B cell (primary cell): Measurements from ENCODE around the gene M1AP. TPM values are rescaled to one million over a fixed set of nuclear protein-coding genes. Genes with fewer than 3 reads are reported as not detected.

Source experiments
- ATAC-seq: fragments of 200-7000 bp; cut with Tn5 transposase; one replicate; pipeline ENCODE4 v1.10.0; 2021; ENCODE audit warnings: low read depth, mild to moderate bottlenecking, moderate number of reproducible peaks, moderate library complexity
- CTCF ChIA-PET: fragments of 350-600 bp; sonication (Branson Sonifier 250); formaldehyde crosslinking; loops from one replicate; lab custom pipeline; 2021; ENCODE audit warnings: antibody characterized with exemption, inconsistent platforms; lab: Charles Lee
- POLR2A ChIA-PET: fragments of 350-600 bp; sonication (Branson Sonifier 250); formaldehyde crosslinking; loops from one replicate; lab custom pipeline; 2021; ENCODE audit warnings: antibody characterized with exemption; lab: Charles Lee
- DNase-seq: peaks from one replicate; pipeline ENCODE4 v3.0.0; 2013
- H2AFZ ChIP-seq: 2 replicates; pipeline ENCODE4 v1.6.1; 2012; ENCODE audit warnings: mild to moderate bottlenecking, low read depth, low read length; ENCODE audit not compliant: insufficient read depth, poor library complexity, severe bottlenecking
- H3K27ac ChIP-seq, 2 donors: 1 replicate in 1 of 2; 2 replicates in 1 of 2; pipeline ENCODE4 v1.5.1; 2012 to 2013; ENCODE audit warnings: low read length in 2 of 2, mild to moderate bottlenecking in 2 of 2, moderate library complexity in 1 of 2
- H3K27me3 ChIP-seq, 4 experiments: fragments of 200-600 bp in 1 of 4; sonication (generic) in 1 of 4; replicated peaks in 1 of 4; 1 replicate in 2 of 4; 2 replicates in 2 of 4; pipeline versions ENCODE4 v1.6.1 to v1.7.0; 2013 to 2016; ENCODE audit warnings: low read length in 3 of 4, mild to moderate bottlenecking in 2 of 4, mixed read lengths in 1 of 4, moderate library complexity in 1 of 4; ENCODE audit not compliant: insufficient read depth in 4 of 4, control insufficient read depth in 3 of 4; ENCODE audit errors: control extremely low read depth in 1 of 4
- H3K36me3 ChIP-seq, 2 experiments: replicated peaks in 1 of 2; 1 replicate in 1 of 2; 2 replicates in 1 of 2; pipeline versions ENCODE4 v1.6.1 to v1.7.1; 2013; ENCODE audit warnings: low read length in 1 of 2; ENCODE audit not compliant: insufficient read depth in 2 of 2, control insufficient read depth in 1 of 2; ENCODE audit errors: control extremely low read depth in 1 of 2, extremely low read depth in 1 of 2
- H3K4me1 ChIP-seq, 2 donors: fragments of 200-600 bp in 1 of 2; sonication (generic) in 1 of 2; 1 replicate in 1 of 2; 2 replicates in 1 of 2; pipeline versions ENCODE4 v1.5.1 to v1.6.1; 2013 to 2017; ENCODE audit warnings: low read length in 2 of 2; ENCODE audit not compliant: control insufficient read depth in 2 of 2, insufficient read depth in 2 of 2
- H3K4me2 ChIP-seq: replicated peaks from 2 replicates; pipeline ENCODE3; 2012; ENCODE audit warnings: mild to moderate bottlenecking, low read depth, low read length; ENCODE audit not compliant: poor library complexity, severe bottlenecking
- H3K4me3 ChIP-seq, 5 experiments: fragments of 200-600 bp in 1 of 5; sonication (generic) in 1 of 5; 1 replicate in 3 of 5; 2 replicates in 2 of 5; pipeline versions ENCODE4 v1.5.1 to v1.7.0; 2011 to 2016; ENCODE audit warnings: low read length in 4 of 5, mild to moderate bottlenecking in 4 of 5, low read depth in 2 of 5, control low read depth in 1 of 5, moderate library complexity in 1 of 5; ENCODE audit not compliant: insufficient read depth in 1 of 5; ENCODE audit errors: control extremely low read depth in 1 of 5, extremely low read depth in 1 of 5
- H3K79me2 ChIP-seq: fragments of 200-600 bp; sonication (generic); one replicate; pipeline ENCODE4 v1.6.0; 2016; ENCODE audit warnings: low read length; ENCODE audit not compliant: control insufficient read depth, insufficient read depth
- H3K9ac ChIP-seq: fragments of 200-600 bp; sonication (generic); 2 replicates; pipeline ENCODE4 v1.6.1; 2017; ENCODE audit warnings: mild to moderate bottlenecking, low read length, moderate library complexity
- H3K9me3 ChIP-seq, 3 donors: one replicate each; pipeline versions ENCODE4 v1.6.1 to v1.7.1; 2013; ENCODE audit warnings: low read length in 2 of 3; ENCODE audit not compliant: control insufficient read depth in 2 of 3, insufficient read depth in 1 of 3; ENCODE audit errors: control extremely low read depth in 1 of 3
- H4K20me1 ChIP-seq: 2 replicates; pipeline ENCODE4 v1.6.0; 2012; ENCODE audit warnings: mild to moderate bottlenecking, low read length; ENCODE audit not compliant: insufficient read depth, control insufficient read depth, poor library complexity, severe bottlenecking
- H3K27ac Mint-ChIP-seq: one replicate; pipeline ENCODE4 v1.8.0; 2021; ENCODE audit warnings: mixed read lengths
- H3K27me3 Mint-ChIP-seq: one replicate; pipeline ENCODE4 v1.8.0; 2021; ENCODE audit warnings: mixed read lengths
- H3K4me1 Mint-ChIP-seq: one replicate; pipeline ENCODE4 v1.8.0; 2021; ENCODE audit warnings: mixed read lengths
- H3K4me3 Mint-ChIP-seq: one replicate; pipeline ENCODE4 v1.8.0; 2021; ENCODE audit warnings: mixed read lengths
- H3K9me3 Mint-ChIP-seq: one replicate; pipeline ENCODE4 v1.8.0; 2022; ENCODE audit warnings: mixed read lengths; ENCODE audit not compliant: insufficient read depth
- EZH2 ChIP-seq: IDR thresholded peaks from 2 replicates; pipeline ENCODE4 v1.6.1; 2012; ENCODE audit warnings: borderline replicate concordance, low read depth, mild to moderate bottlenecking, moderate library complexity, low read length; ENCODE audit not compliant: insufficient read depth, poor library complexity, severe bottlenecking
- WGBS: methylation state at CpG from one replicate; pipeline ENCODE4 v1.1.5; 2013; ENCODE audit warnings: missing lambda C conversion rate; ENCODE audit not compliant: insufficient coverage; 5-methylcytosine and 5-hydroxymethylcytosine counted together
- intact Hi-C: fragments of 100-400 bp; cut with micrococcal nuclease; formaldehyde crosslinking; loops from one replicate; pipeline ENCODE4 v1.10.0; 2022
- polyA plus RNA-seq: library from polyadenylated mRNA; depleted of rRNA; stranded (reverse); fragments of >200 nt; gene quantifications from 2 replicates; pipeline ENCODE4 v1.2.3, GENCODE V29; 2012
- total RNA-seq, 2 donors: library from RNA; stranded (reverse); fragments of 120-200 nt in 1 of 2; gene quantifications; 1 replicate in 1 of 2; 2 replicates in 1 of 2; pipeline versions ENCODE4 v1.2.3 to v1.2.4, GENCODE V29; 2013 to 2022
- TF ChIP-seq, protein P1 (sequence below): fragments of 200-600 bp; IDR thresholded peaks from one replicate; pipeline ENCODE4 v1.8.0; 2022; ENCODE audit warnings: antibody characterized with exemption, mild to moderate bottlenecking

The M1AP gene
- total and polyA plus RNA-seq, 2 donors (not counting 1 experiment from before 2014, with no cell fraction given): 0.15 TPM; not detected in 1

DNA sequence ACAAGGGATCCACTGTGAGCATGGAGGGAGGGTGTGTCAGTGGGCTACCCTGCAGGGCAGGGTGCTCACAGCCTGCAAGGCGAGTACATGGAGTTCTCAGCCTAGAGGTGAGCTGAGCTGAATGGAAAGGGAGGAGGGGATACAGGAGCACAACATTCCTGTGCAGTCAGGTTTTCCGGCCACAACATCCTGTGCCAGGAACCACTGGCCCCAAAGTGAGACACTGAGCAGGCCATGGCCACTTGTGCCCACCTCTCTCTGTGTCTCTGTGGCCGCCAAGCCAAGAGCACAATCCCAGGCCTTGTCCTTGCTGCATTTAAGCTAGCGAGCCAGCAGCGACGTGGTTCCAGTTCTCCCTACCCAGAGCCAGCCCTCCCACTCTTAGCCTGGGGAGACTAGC, 87.5 kb downstream of the M1AP start:
- DNase-seq (no peak), ATAC-seq (no peak)
- Histone ChIP-seq H3K27ac (no peak overlapping the region), H3K4me1 (peaks cover under 1 to 6% of the 10 kb centered on the region in 2 donors), H3K27me3 (no peaks in the 10 kb centered on the region), H2AFZ (no peak overlapping the region), H3K36me3 (peaks cover 0 to 15% of the 10 kb centered on the region in 2 experiments), H3K4me3 (no peak overlapping the region), H4K20me1 (peaks cover 9% of the 10 kb centered on the region), H3K79me2 (no peaks in the 10 kb centered on the region), H3K9ac (no peak overlapping the region), H3K9me3 (no peaks in the 10 kb centered on the region), H3K4me2 (no peak overlapping the region)
- POLR2A ChIA-PET: interaction anchor here (0.7 kb wide), 1 partner anchor 663 kb away, joined by 3 read pairs; no protein-coding TSS in a partner anchor
- Mint-ChIP-seq H3K27me3 (no peaks in the 10 kb centered on the region), H3K27ac (no peak overlapping the region), H3K9me3 (no peaks in the 10 kb centered on the region), H3K4me1 (peaks cover 3% of the 10 kb centered on the region), H3K4me3 (no peak overlapping the region)
- intact Hi-C loops: no loop called here
- 93% methylated on average over 6 of the region's 6 CpGs for WGBS
- no peak for TF ChIP-seq EZH2
- TF ChIP-seq, protein P1, sequence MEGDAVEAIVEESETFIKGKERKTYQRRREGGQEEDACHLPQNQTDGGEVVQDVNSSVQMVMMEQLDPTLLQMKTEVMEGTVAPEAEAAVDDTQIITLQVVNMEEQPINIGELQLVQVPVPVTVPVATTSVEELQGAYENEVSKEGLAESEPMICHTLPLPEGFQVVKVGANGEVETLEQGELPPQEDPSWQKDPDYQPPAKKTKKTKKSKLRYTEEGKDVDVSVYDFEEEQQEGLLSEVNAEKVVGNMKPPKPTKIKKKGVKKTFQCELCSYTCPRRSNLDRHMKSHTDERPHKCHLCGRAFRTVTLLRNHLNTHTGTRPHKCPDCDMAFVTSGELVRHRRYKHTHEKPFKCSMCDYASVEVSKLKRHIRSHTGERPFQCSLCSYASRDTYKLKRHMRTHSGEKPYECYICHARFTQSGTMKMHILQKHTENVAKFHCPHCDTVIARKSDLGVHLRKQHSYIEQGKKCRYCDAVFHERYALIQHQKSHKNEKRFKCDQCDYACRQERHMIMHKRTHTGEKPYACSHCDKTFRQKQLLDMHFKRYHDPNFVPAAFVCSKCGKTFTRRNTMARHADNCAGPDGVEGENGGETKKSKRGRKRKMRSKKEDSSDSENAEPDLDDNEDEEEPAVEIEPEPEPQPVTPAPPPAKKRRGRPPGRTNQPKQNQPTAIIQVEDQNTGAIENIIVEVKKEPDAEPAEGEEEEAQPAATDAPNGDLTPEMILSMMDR: no peak
- CTCF ChIA-PET: no interaction called here

DNA sequence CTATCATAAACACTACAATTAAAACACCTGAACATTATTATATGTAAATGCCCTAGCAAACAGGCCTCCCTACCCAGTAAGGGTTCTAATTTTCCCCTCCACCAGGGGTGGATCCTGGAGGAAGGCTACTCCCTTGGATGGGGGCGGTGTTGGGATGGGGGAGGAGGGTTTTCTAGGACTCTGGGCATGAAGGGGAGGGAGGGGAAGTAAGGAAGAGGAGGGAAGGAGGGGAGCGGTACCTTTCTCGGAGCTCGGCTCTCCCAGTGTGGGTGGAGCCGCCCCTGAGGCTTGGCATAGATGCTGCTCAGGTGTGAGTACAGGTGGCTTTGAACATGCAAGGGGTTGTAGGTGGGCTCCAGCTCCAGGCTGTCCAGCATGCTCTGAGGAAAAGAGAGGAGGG, 88.2 kb downstream of the M1AP start:
- no peak overlapping the region for H3K4me2 ChIP-seq
- intact Hi-C loops: loop anchor here (10.0 kb wide), 1 partner anchor 165 kb away; no protein-coding TSS in a partner anchor

More for the DNA sequence above, 88.2 kb downstream of the M1AP start:
- H3K4me3 ChIP-seq: no peak overlapping the region
- 98% methylated on average over 4 of the region's 5 CpGs for whole genome bisulfite sequencing
- Mint-ChIP-seq H3K4me3 (no peak overlapping the region), H3K4me1 (peaks cover 9% of the 10 kb centered on the region), H3K9me3 (no peaks in the 10 kb centered on the region), H3K27ac (no peak overlapping the region), H3K27me3 (no peaks in the 10 kb centered on the region)
- no peaks in the 10 kb centered on the region for H3K9me3 ChIP-seq
- no peak overlapping the region for H2AFZ ChIP-seq
- peaks cover 3 to 11% of the 10 kb centered on the region in 2 donors for H3K4me1 ChIP-seq
- no peak overlapping the region for H3K27ac ChIP-seq
- CTCF ChIA-PET: no interaction called here
- ATAC-seq (no peak), DNase-seq (no peak)
- TF ChIP-seq, protein P1: no peak
- TF ChIP-seq EZH2: no peak
- H3K27me3 ChIP-seq: no peaks in the 10 kb centered on the region
- no peak overlapping the region for H3K9ac ChIP-seq
- no peaks in the 10 kb centered on the region for H3K79me2 ChIP-seq
- POLR2A ChIA-PET: interaction anchor here (0.7 kb wide), 2 partner anchors 52 to 663 kb away, joined by 3 to 5 read pairs; partner anchors contain the start of gene PCGF1
- H4K20me1 ChIP-seq: peaks cover 15% of the 10 kb centered on the region
- H3K36me3 ChIP-seq: peaks cover 0 to 15% of the 10 kb centered on the region in 2 experiments
